ENCODE data around the gene ZDHHC20. TPM values are rescaled to one million over a fixed set of nuclear protein-coding genes. Genes with fewer than 3 reads are reported as not detected.

The ZDHHC20 gene
- polyA plus RNA-seq, 1 of the 3 experiments (the other 2 are of a cell fraction), result 8.7 TPM

- TF ChIP-seq USF1 (IDR thresholded peaks at IDR 0.05; ENCODE audit: borderline replicate concordance, low read depth) (no peak), SMC3 (IDR thresholded peaks at IDR 0.05; ENCODE audit: low read depth, low read length) (no peak), IRF3 (IDR thresholded peaks at IDR 0.05; ENCODE audit: low read depth, low read length) (no peak), RFX5 (IDR thresholded peaks at IDR 0.05; ENCODE audit: low read length) (no peak), NFIC (IDR thresholded peaks at IDR 0.05; ENCODE audit: borderline replicate concordance) (no peak), YY1 (IDR thresholded peaks at IDR 0.05; ENCODE audit: low read depth) (no peak), NRF1 (IDR thresholded peaks at IDR 0.05; ENCODE audit: low read depth, low read length) (no peak), RCOR1 (IDR thresholded peaks at IDR 0.05; ENCODE audit: low read length) (no peak), EP300 (IDR thresholded peaks at IDR 0.05; ENCODE audit: borderline replicate concordance in 1 of 2, low read depth in 1 of 2, low read length in 1 of 2) (no peak), ELF1 (IDR thresholded peaks at IDR 0.05) (no peak), ZBTB33 (IDR thresholded peaks at IDR 0.05; ENCODE audit: borderline replicate concordance, low read depth) (no peak), SIN3A (IDR thresholded peaks at IDR 0.05; ENCODE audit: borderline replicate concordance, low read depth, low read length) (no peak), POLR2AphosphoS5 (IDR thresholded peaks at IDR 0.05; ENCODE audit: low read depth, low read length) (no peak), TEAD4 (IDR thresholded peaks at IDR 0.05; ENCODE audit: borderline replicate concordance, insufficient read depth) (no peak), REST (IDR thresholded peaks at IDR 0.05; ENCODE audit: low read depth, low read length) (no peak), MAX (IDR thresholded peaks at IDR 0.05; ENCODE audit: low read depth) (no peak), TAF1 (IDR thresholded peaks at IDR 0.05; ENCODE audit: borderline replicate concordance, low read depth, low read length) (no peak)
- Histone ChIP-seq H3F3A (replicated peaks; ENCODE audit: insufficient read depth) (peaks cover 24% of the 10 kb centered on the region), H3K79me2 (ENCODE audit: insufficient read depth) (no peaks in the 10 kb centered on the region; the same call in 1 of the 2 replicates), H3K27me3 (ENCODE audit: insufficient read depth) (no peaks in the 10 kb centered on the region), H4K20me1 (ENCODE audit: insufficient read depth) (no peaks in the 10 kb centered on the region), H3K9me3 (no peaks in the 10 kb centered on the region), H3K27ac (ENCODE audit: low read depth in 2 of 2, low read length in 1 of 2) (no peak overlapping the region), H3K4me3 (ENCODE audit: low read depth in 2 of 2, low read length in 1 of 2) (no peak overlapping the region), H3K4me2 (no peak overlapping the region), H2AFZ (ENCODE audit: low read depth) (no peak overlapping the region), H3K4me1 (ENCODE audit: control insufficient read depth in 1 of 2, insufficient read depth in 2 of 2, low read depth in 1 of 2, low read length in 1 of 2) (peaks cover 0 to 15% of the 10 kb centered on the region in 2 experiments; a peak in 1 of 4 replicates), H3K9me2 (no peaks in the 10 kb centered on the region), H3K9ac (no peak overlapping the region), H3K36me3 (replicated peaks in 1 of 2; ENCODE audit: control insufficient read depth in 1 of 2, insufficient read depth in 2 of 2, low read length in 1 of 2) (peaks cover 0 to 29% of the 10 kb centered on the region in 2 experiments)
- ChIA-PET CTCF (no interaction called here), POLR2A (no interaction called here)
- DNase-seq, result no peak
- 93% methylated on average over 1 of the region's 1 CpG for WGBS (ENCODE audit: low lambda C conversion rate)
These were observed 53.8 kb downstream of the ZDHHC20 start for GRCh38 chr13:21405309-21405708.
